Fibroblast of gingiva (primary cell): ENCODE results near the gene ABI3BP.
"Not testable (repeated sequence)": the region's sequence is repeated elsewhere in the genome, so short reads cannot be mapped to it uniquely, and the experiment has no call there.

Experiments
- DNase-seq: peaks from one replicate; pipeline ENCODE4 v3.0.0-alpha.2; 2011; ENCODE audit warnings: low read depth

Gene ABI3BP

GRCh38 chr3:100946096-100946495, 47.1 kb downstream of the ABI3BP start:
- not testable (repeated sequence) for DNase-seq

DNA sequence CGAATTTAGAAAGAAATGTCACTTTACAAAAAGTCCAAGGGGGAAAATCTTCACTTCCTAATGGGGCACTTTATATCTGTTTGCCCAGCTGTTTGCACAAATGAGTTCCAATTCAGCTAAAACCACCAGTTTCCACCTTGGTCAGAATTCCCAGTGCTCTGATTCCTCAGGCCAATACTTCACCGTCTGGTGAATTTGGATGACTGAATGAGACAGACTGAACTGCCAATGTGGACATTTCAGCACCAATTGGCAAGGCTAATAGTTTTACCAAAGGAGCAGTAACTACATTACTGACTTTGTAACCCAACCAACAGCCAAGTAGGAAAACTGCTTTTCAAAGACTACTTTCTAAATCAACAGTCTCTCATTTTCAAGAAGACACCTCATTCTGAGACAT, 51.8 kb downstream of the ABI3BP start:
- no peak for DNase-seq

DNA sequence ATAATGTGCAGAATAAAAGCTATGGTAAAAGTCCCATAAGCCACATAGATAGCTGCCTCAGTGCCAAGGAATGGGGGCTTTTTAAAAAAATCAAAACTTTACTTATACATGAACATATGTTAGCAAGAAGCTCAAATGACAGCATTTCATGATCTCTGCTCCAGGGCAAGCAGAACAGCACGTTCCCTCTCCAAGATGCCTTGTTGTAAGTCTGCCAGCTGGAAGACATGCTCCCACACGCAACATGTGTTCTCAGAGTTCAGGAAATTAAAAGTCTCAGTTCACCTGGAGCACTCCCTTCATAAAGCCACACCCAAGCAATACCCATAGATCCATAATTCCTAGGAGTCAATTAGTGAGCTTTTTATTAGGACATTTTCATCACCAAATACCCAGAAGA, 52.2 kb downstream of the ABI3BP start:
- DNase-seq = peak; percentile 44

DNA sequence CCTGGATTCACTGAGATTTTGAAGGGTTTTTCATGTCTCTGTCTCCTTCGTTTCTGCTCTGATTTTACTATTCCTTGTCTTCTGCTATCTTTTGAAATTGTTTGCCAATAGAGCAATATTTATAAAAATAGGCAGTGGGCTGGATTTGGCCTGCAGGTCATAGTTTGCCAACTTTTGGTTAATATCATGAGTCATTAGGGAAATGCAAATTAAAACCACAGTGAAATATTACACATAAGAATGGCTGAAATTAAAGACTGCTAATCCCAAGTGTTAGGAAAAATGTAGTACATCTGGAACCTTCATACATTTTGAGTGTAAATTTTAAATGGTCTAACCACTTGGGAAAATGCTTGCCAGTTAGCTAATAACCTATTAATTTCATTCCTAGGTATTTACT, 56.3 kb downstream of the ABI3BP start:
- DNase-seq = peak; percentile 33

- DNase-seq = no peak
Measured at GRCh38 chr3:100932491-100932890, 60.7 kb downstream of the ABI3BP start.

DNA sequence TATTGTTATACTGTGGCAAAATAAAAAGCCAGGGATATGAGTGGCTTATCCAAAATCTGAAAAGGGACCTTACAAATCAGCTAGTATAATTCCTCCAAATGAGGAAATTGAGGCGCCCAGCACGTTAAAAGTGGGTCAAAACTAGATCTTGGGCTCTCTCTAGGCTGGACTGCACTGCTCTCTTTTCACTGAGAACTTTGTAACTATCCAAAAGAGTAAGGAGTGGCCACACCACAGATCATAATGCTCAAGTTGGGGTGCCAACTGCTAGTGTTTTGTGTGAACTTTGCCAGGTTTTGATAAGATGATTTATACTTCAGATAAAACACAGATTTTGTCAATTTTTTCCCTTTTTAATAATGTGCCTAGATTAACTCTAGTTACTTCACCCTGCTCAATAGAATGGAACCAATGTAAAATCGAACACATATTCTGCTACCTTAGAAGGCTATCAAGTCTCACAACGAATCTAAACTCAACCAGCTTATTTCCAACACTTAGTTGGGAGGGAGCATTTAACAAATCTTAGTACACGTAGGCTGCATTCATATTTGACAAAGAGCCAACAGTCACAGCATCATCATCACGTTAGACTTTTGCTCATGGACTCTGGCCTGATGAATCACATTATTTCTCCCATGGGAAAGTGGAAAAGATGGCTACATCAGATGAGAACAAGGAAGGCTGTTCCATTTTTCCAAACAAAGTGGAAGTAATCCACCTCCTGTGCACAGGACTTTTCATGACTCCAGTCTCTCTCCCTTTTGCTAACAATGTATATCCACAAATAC, 64.4 kb downstream of the ABI3BP start:
- peak; percentile 78 for DNase-seq

- no peak for DNase-seq
Measured at GRCh38 chr3:100927775-100928174, 65.4 kb downstream of the ABI3BP start.

DNA sequence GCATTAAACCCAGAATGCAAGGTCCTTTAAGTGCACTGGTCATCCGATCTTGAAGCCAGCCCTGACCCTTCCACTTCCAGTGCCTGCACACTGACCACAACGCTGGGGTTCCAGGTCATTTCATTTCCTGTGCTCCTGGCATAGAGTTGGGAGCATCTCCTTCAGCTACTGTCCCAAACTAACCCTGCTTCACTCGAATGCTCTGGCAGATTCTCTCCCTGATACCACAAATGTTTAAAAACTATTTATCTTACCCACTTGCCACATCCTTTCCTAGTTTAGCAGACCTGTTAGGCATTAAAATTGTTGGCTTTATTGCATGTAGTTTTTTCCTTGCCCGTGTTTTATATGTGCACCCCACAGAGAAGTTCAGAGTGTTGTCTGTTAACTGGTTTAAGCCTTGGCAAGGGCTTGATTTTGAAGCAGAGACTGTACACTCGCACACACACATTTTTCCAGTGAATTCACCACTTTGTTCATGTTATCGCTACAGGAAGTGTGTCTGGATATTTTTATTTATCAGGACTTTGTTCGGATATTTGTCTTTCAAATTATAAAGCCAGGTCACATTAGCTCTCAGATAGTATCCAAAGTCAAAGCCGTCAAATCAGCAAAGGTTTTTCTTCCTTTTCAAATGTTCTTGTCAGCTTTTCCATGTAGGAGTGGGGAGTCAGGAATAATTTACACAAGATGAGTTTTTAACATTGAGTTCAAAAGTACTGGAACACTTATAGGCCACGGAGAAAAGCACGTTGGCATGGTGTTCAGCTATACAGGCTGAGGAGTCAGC, 77.3 kb downstream of the ABI3BP start:
- DNase-seq = peak; percentile 33

DNA sequence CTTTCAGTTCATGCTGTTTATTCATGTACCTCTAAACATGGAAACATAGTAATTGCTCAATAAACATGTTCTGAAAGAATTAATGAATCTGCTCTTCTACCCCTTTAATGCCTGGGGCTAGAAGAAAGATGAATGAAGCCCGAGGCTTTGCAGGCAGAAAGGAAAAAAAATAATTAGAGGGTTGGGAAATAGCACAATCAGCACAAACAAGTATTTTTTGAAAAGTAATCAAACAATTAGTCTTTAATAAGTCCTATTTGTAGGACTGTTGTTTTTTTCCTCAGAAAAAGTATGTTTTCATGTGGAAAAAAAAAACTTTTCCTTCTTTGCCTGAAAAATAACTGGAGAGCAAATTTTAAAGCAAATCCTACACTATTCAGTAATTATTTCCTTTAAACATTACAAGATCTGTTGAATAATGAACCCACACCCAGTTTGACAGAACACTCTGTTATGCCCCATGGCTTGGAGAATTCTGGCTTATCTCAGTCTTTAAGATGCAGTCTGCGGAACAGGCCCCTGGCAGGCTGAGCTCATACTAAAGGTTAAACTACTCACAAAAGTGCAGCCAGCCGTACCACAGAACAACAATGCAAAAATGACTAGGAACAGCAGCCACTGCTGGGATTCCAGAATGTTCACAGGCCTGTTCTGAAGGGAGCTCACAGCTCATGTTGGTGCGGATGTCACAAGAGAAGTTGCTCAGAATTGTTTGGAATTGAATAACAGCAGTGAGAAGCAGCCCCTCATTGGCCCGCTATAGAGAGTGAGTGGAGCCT, 79.2 kb downstream of the ABI3BP start:
- peak; percentile 80 for DNase-seq

- no peak for DNase-seq
Measured at GRCh38 chr3:100912976-100913545, 80.2 kb downstream of the ABI3BP start.

DNA sequence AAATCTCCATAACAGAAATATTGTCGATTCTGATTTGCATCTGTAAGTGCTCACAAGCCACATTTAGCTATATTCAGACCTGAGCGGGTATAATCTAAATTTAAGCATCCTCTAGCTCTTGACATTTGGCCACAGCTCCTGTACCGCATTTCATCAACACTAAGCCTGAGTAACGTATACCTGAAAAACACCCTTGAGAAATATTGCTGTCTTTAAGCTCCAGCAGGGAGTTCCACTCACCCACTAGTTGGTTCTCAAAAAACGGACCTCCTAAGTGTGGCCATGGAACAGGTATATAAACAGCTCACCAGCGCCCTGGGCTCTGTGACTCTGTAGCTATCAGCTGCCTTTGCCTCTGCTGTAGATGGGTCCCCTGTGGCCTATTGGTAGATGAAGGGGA, 80.7 kb downstream of the ABI3BP start:
- no peak for DNase-seq

DNA sequence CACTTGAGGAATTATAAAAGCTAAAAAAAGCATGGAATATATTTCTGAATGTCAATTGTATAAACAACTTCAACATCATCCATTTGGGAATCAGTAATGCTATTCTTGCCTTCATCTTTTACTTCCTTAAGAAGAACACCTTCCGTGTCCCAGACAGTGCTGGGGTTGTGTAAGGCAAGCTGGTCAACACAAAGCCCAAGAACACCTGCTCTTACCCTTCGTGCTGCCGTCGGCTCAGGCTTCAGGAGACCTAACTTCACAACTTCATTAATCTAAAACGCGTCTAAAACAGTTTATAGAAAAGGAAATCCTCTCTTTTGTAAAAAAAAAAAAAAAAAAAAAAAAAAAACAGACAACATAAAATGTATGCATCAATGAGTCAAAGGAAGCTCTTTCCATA, 81.3 kb downstream of the ABI3BP start:
- no peak for DNase-seq

GRCh38 chr3:100910986-100911385, 82.2 kb downstream of the ABI3BP start:
- DNase-seq = no peak

DNA sequence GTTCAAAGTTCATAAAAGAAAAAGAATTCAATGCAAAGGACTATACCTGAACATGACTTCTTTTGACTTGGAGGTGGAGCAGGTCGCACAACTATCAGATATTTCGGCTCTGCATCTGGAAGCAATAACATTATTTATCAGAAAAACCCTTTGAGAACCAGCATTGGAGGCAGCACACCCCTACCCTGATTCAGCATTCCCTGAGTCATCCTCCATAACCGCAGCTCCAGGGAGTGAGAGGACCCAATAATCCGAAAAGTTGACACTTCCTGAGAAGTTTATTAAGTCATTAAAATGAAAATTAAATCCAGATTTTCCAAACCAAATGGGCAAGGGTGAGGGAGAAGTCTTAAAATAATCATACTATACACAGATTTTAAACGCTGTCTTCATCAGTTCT, 90.6 kb downstream of the ABI3BP start:
- peak; percentile 62 for DNase-seq

DNA sequence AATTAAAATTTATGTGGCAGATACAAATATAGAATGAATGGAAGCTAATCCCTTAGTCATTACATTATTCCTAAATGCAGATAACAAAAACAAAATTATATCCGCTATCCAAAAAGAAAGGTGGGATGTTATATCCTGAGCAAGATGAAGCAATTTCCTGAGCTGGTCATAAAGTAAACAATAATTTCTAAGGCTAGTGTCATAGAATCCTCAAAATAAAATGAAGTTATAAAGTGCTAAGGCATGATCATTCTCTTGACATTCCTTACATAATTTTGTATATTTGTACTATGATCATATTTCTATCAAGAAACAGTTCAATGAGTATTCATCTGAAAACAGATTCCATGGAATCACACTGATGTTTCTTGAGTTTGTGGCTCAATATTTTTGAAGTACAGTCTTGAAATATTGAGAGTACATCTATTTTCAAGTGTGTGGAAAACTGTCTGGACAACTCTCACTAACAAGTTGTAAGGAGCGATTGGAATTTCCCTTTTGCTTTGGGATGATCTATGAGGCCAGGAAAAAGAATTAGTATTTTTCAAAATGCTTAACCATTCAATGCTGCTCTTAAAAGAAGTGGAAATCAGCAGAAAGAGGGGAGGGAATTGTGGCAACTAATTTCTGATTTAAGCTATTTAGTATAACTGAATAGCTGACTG, 92.4 kb downstream of the ABI3BP start:
- DNase-seq = no peak

DNA sequence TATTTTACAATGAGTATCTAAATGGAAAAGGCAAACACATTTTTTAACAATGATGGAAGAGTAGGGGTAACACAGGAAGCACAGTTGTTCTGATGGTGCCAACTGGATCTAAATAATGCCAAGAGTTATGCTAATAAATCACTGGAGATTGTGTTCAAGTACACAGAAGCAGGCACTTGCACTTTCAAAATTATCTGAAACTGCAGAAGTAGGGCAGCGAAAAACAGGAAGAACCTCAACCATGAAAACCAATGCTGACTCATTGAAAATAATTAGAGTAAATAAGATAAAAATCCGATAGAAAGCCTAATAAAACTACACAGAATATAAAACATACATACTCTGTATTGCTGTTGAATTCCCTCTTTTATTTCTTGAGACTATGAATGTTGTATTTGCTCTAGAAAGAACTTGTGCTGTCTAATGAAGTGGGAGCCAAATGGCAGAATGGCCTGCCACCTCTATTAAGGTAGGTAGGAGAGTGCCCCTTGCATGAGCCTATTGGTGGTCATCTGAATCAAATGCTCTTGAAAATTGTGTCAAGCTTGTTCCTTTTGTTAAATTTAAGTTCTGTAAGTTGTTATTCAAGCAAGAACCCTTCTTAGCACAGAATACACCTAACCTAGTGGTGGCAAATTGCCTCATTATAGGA, 93.7 kb downstream of the ABI3BP start:
- DNase-seq = no peak

- no peak for DNase-seq
Measured at GRCh38 chr3:100898681-100899080, 94.5 kb downstream of the ABI3BP start.

- no peak for DNase-seq
Measured at GRCh38 chr3:100896994-100897393, 96.2 kb downstream of the ABI3BP start.

DNA sequence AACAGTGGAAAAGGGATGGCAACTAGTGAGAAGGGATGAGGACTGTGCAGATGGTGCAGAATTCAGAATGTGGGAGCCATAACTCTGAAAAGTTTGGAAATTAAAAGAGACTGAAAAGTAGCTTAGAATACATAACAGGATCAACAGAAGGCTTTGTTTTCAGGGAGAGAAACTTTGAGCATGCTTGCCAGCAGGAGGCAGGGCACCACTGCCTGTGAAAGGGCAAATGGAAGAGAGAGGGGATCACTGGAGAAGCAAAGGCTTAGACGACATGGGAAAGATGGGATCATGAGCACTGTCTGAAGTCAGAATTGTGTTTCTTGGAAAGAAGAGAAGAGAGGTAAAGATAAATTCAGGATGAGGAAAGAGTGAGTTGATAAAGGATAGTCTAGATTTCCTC, 99.6 kb downstream of the ABI3BP start:
- DNase-seq = peak; percentile 42

DNA sequence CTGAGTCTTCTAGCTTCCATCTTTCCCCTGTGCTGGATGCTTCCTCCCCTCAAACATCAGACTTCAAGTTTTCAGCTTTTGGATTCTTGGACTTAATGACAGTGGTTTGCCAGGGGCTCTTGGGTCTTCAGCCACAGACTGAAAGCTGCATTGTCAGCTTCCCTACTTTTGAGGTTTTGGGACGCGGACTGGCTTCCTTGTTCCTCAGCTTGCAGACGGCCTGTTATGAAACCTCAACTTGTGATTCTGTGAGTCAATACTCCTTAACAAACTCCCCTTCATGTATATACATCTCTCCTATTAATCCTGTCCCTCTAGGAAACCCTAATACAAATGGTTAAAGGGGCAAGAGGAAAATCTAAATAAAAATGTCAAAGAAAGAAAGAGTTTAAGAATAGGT, 100.1 kb downstream of the ABI3BP start:
- DNase-seq = no peak

- no peak for DNase-seq
Measured at GRCh38 chr3:100891827-100892226, 101.4 kb downstream of the ABI3BP start.
